ENCODE data around the gene CLMP.
A peak's percentile ranks its signal among the peaks of the same experiment; 100 is the strongest.
"Not testable (repeated sequence)": the region's sequence is repeated elsewhere in the genome, so short reads cannot be mapped to it uniquely, and the experiment has no call there.

The CLMP gene

DNA sequence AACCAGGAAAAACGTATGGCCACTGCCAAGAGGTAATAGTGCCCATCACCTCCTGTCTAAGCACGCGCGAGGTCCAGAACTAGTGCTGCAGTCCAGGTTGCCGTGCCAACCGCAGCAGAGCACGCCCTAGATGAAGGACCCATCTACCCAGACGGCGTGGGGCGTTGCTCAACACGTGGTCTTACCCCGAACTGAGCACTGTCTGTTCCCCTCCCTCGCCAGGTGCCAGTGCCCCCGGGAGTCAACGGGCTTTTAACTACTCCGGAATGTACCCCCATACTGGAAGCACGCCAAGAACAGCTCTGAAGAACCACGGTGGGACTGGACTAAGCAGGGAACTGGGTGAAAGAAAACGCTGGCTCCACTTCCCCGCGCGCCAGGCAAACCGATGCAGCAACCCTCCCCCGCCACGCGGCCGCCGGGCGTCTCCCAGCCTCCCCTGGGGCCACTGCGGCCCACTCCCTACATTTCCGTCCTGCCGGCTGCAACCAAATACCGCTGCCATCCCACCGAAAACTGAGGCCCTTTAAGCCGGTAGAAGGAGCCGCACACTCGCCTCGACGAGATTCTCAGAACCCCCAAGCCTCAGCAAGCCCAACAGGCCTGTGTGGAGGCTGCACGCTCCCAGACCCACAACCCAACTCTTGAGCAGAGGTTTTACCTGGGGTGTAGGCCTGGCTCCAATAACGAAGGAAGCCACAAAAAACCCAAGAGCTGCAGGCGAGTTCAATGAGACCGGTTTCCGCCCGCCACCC, 133.5 kb downstream of the CLMP start, which contains the start of gene HSPA8:
TSS of gene HSPA8 (minus strand) at position 734 of the 755 bp plus-strand sequence. CDS start 812 bp downstream, outside the sequence.
- peak within 1 kb of the TSS; percentile 99 for H3K27ac ChIP-seq (ENCODE audit: low read depth, low read length)
- H3K9me3 ChIP-seq (ENCODE audit: insufficient read depth, low read depth, low read length): peaks cover 1% of the 10 kb centered on the region
- peaks cover 15 to 42% of the 10 kb centered on the region in 2 experiments for H3K36me3 ChIP-seq (ENCODE audit: control insufficient read depth in 1 of 2, insufficient read depth in 2 of 2, low read length in 2 of 2)
- peak within 1 kb of the TSS; percentile 99 for H3K18ac ChIP-seq (ENCODE audit: low read length)
- peak within 1 kb of the TSS; percentile 100 for H3K4ac ChIP-seq (ENCODE audit: low read depth, low read length)
- no CpG with 5 or more reads among the region's 45 CpGs for WGBS (ENCODE audit: extremely low coverage, insufficient coverage, insufficient read length)
- no peak within 1 kb of the TSS for H3K23ac ChIP-seq (ENCODE audit: low read length)
- peak; percentile 21 to 58 for DNase-seq
- peak within 1 kb of the TSS; percentile 85 for H2AFZ ChIP-seq (ENCODE audit: insufficient read depth, low read length, poor library complexity)
- peak within 1 kb of the TSS; percentile 96 for H3K4me3 ChIP-seq (ENCODE audit: low read depth, low read length)
- peaks cover 15% of the 10 kb centered on the region for H3K79me1 ChIP-seq (ENCODE audit: low read length)
- H3K4me1 ChIP-seq (ENCODE audit: control insufficient read depth in 1 of 2, insufficient read depth in 2 of 2, low read length in 2 of 2): peaks cover 3 to 5% of the 10 kb centered on the region in 2 experiments
- H3K27me3 ChIP-seq (ENCODE audit: insufficient read depth, low read length): no peaks in the 10 kb centered on the region
- peak within 1 kb of the TSS; percentile 89 for H3K4me2 ChIP-seq (ENCODE audit: low read length)
- peak within 1 kb of the TSS; percentile 99 for H4K12ac ChIP-seq (ENCODE audit: low read depth, low read length)
- peak within 1 kb of the TSS; percentile 99 for H4K91ac ChIP-seq (ENCODE audit: low read depth, low read length)
- peak within 1 kb of the TSS; percentile 84 for H2BK12ac ChIP-seq (ENCODE audit: low read length)
- peaks cover 19% of the 10 kb centered on the region for H3K79me2 ChIP-seq (ENCODE audit: control insufficient read depth, insufficient read depth, low read length, poor library complexity)
- peak within 1 kb of the TSS; percentile 100 for H2BK5ac ChIP-seq (ENCODE audit: low read depth, low read length, poor library complexity)
- H3K14ac ChIP-seq (ENCODE audit: low read length): peak within 1 kb of the TSS; percentile 99
- peak within 1 kb of the TSS; percentile 100 for H3K9ac ChIP-seq (ENCODE audit: low read length)
- peak within 1 kb of the TSS; percentile 95 for H2AK5ac ChIP-seq (ENCODE audit: low read length)
- peak within 1 kb of the TSS; percentile 99 for H4K8ac ChIP-seq (ENCODE audit: low read depth, low read length)
- H2BK120ac ChIP-seq (ENCODE audit: insufficient read depth, low read length, poor library complexity): peak within 1 kb of the TSS; percentile 98

DNA sequence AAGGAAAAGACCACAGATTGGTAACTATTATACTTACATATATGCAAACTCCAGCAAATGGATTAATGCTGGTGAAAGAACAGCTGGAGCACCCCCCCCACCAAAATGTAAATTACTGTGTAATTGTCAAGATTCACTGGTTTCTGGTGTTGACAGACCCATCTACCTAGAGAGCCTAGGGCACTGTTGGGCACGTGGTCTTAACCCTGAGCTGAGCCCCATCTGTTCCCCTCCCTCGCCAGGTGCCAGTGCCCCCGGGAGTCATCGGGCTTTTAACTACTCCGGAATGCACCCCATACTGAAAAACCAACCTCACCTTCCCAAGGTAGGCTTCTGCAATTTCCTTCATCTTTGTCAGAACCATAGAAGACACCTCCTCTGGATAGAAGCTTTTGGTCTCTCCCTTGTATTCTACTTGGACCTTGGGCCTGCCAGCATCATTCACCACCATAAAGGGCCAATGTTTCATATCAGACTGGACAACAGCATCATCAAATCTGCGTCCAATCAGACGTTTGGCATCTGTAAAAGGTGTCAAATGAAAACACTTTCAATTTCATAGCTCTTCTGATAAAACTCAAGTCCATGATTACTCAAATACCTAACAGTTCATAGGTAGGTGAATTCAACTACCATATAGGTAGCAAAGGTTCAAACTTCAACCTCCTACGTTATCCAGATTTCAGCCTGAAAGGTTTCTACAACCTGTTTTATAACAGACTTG, 134.6 kb downstream of the CLMP start:
- no peak overlapping the region for H2BK5ac ChIP-seq (ENCODE audit: low read depth, low read length, poor library complexity)
- H2BK12ac ChIP-seq (ENCODE audit: low read length): no peak overlapping the region
- no peak overlapping the region for H4K91ac ChIP-seq (ENCODE audit: low read depth, low read length)
- no peak overlapping the region for H2BK120ac ChIP-seq (ENCODE audit: insufficient read depth, low read length, poor library complexity)
- no peaks in the 10 kb centered on the region for H3K27me3 ChIP-seq (ENCODE audit: insufficient read depth, low read length)
- H3K9ac ChIP-seq (ENCODE audit: low read length): peak overlapping the region; percentile 48
- peak overlapping the region; percentile 89 for H3K4me2 ChIP-seq (ENCODE audit: low read length)
- H3K4me3 ChIP-seq (ENCODE audit: low read depth, low read length): peak overlapping the region; percentile 51
- H3K79me2 ChIP-seq (ENCODE audit: control insufficient read depth, insufficient read depth, low read length, poor library complexity): peaks cover 19% of the 10 kb centered on the region
- H3K79me1 ChIP-seq (ENCODE audit: low read length): peaks cover 15% of the 10 kb centered on the region
- no peak overlapping the region for H3K14ac ChIP-seq (ENCODE audit: low read length)
- H3K23ac ChIP-seq (ENCODE audit: low read length): no peak overlapping the region
- no peak overlapping the region for H2AFZ ChIP-seq (ENCODE audit: insufficient read depth, low read length, poor library complexity)
- H3K36me3 ChIP-seq (ENCODE audit: control insufficient read depth in 1 of 2, insufficient read depth in 2 of 2, low read length in 2 of 2): peaks cover 20 to 50% of the 10 kb centered on the region in 2 experiments
- H4K8ac ChIP-seq (ENCODE audit: low read depth, low read length): no peak overlapping the region
- H3K9me3 ChIP-seq (ENCODE audit: insufficient read depth, low read depth, low read length): peaks cover 1% of the 10 kb centered on the region
- no peak overlapping the region for H4K12ac ChIP-seq (ENCODE audit: low read depth, low read length)
- DNase-seq: no peak
- peaks cover 3 to 5% of the 10 kb centered on the region in 2 experiments for H3K4me1 ChIP-seq (ENCODE audit: control insufficient read depth in 1 of 2, insufficient read depth in 2 of 2, low read length in 2 of 2)
- no peak overlapping the region for H2AK5ac ChIP-seq (ENCODE audit: low read length)
- H3K18ac ChIP-seq (ENCODE audit: low read length): no peak overlapping the region
- H3K27ac ChIP-seq (ENCODE audit: low read depth, low read length): no peak overlapping the region
- WGBS (ENCODE audit: extremely low coverage, insufficient coverage, insufficient read length): no CpG with 5 or more reads among the region's 8 CpGs
- H3K4ac ChIP-seq (ENCODE audit: low read depth, low read length): peak overlapping the region; percentile 76

DNA sequence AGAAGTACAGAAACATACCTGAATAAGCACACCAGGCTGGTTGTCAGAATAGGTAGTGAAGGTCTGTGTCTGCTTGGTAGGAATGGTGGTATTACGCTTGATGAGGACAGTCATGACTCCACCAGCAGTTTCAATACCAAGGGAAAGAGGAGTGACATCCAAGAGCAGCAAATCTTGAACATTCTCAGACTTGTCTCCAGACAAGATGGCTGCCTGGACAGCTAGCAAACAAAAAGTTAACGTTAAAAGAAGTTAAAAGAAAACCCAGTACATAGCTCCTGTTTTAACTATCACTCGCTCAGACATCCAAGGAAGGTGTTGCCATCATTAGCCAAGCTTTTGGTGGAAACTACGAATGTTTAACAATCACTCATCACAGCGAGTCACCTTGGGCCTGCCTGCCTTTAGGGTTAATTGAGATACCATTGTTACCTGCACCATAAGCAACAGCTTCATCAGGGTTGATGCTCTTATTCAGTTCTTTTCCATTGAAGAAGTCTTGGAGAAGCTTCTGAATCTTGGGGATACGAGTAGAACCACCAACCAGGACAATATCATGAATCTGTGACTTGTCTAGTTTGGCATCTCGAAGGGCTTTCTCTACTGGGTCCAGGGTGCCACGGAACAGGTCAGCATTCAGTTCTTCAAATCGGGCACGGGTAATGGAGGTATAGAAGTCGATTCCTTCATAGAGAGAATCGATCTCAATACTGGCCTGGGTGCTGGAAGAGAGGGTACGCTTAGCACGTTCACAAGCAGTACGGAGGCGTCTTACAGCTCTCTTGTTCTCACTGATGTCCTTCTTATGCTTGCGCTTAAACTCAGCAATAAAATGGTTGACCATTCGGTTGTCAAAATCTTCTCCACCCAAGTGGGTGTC, 135.8 kb downstream of the CLMP start:
- H3K9me3 ChIP-seq (ENCODE audit: insufficient read depth, low read depth, low read length); H3K4ac ChIP-seq (ENCODE audit: low read depth, low read length); H2AK5ac ChIP-seq (ENCODE audit: low read length); H4K8ac ChIP-seq (ENCODE audit: low read depth, low read length); H3K23ac ChIP-seq (ENCODE audit: low read length); H2BK12ac ChIP-seq (ENCODE audit: low read length); H2BK5ac ChIP-seq (ENCODE audit: low read depth, low read length, poor library complexity); H4K91ac ChIP-seq (ENCODE audit: low read depth, low read length); H2AFZ ChIP-seq (ENCODE audit: insufficient read depth, low read length, poor library complexity); DNase-seq; H2BK120ac ChIP-seq (ENCODE audit: insufficient read depth, low read length, poor library complexity); H3K27ac ChIP-seq (ENCODE audit: low read depth, low read length); H3K14ac ChIP-seq (ENCODE audit: low read length); H4K12ac ChIP-seq (ENCODE audit: low read depth, low read length); H3K18ac ChIP-seq (ENCODE audit: low read length); H3K9ac ChIP-seq (ENCODE audit: low read length); H3K4me1 ChIP-seq (ENCODE audit: control insufficient read depth in 1 of 2, insufficient read depth in 2 of 2, low read length in 2 of 2); H3K27me3 ChIP-seq (ENCODE audit: insufficient read depth, low read length): not testable (repeated sequence)
- H3K4me2 ChIP-seq (ENCODE audit: low read length): peak overlapping the region; percentile 89
- peaks cover 15% of the 10 kb centered on the region for H3K79me1 ChIP-seq (ENCODE audit: low read length)
- H3K4me3 ChIP-seq (ENCODE audit: low read depth, low read length): peak overlapping the region; percentile 25
- no CpG with 5 or more reads among the region's 18 CpGs for WGBS (ENCODE audit: extremely low coverage, insufficient coverage, insufficient read length)
- H3K36me3 ChIP-seq (ENCODE audit: control insufficient read depth in 1 of 2, insufficient read depth in 2 of 2, low read length in 2 of 2): peaks cover 20 to 53% of the 10 kb centered on the region in 2 experiments
- H3K79me2 ChIP-seq (ENCODE audit: control insufficient read depth, insufficient read depth, low read length, poor library complexity): peaks cover 19% of the 10 kb centered on the region
